A549 (cell line): ENCODE data around the gene PDLIM5. TPM values are rescaled to one million over a fixed set of nuclear protein-coding genes. Genes with fewer than 3 reads are reported as not detected.
"Not testable (repeated sequence)": the region's sequence is repeated elsewhere in the genome, so short reads cannot be mapped to it uniquely, and the experiment has no call there.

Experiments used
- ATAC-seq, 2 experiments: fragments of 200-7000 bp in 1 of 2; fragments of >200 bp in 1 of 2; cut with Nextera tagmentation in 1 of 2; cut with Tn5 transposase in 1 of 2; 3 replicates each; pipeline versions ENCODE4 v1.8.0 to v1.9.1; 2018 to 2020; ENCODE audit warnings: mild to moderate bottlenecking in 1 of 2, moderate library complexity in 1 of 2
- CTCF ChIA-PET: fragments of 300-600 bp; sonication (Branson Sonifier 250); formaldehyde crosslinking; extraction: SDS; loops from one replicate; lab custom pipeline; 2021; ENCODE audit warnings: antibody characterized with exemption, inconsistent platforms; lab: Yijun Ruan, JAX
- POLR2A ChIA-PET: fragments of 350-600 bp; formaldehyde crosslinking; extraction: SDS; loops from one replicate; lab custom pipeline; 2021; ENCODE audit warnings: antibody characterized with exemption, inconsistent platforms; lab: Yijun Ruan, JAX
- DNase-seq, 2 experiments: peaks; one replicate each; pipeline versions ENCODE4 v3.0.0 to v3.0.0-alpha.2; 2011 to 2016; ENCODE audit warnings: low read depth in 1 of 2, low spot score in 1 of 2
- FAIRE-seq: peaks from 2 replicates; lab custom pipeline; 2011; peaks lifted over from hg19 to GRCh38; lab: Jason Lieb, UNC
- H3K27ac ChIP-seq, 2 experiments: fragments of >200 bp; sonication (Bioruptor Twin); formaldehyde crosslinking; 3 replicates each; pipeline ENCODE4 v1.5.1; 2016 to 2017
- H3K4me1 ChIP-seq: fragments of >200 bp; sonication (Bioruptor Twin); formaldehyde crosslinking; 3 replicates; pipeline ENCODE4 v1.6.1; 2016
- H3K4me2 ChIP-seq: fragments of >200 bp; sonication (Bioruptor Twin); formaldehyde crosslinking; 3 replicates; pipeline ENCODE4 v1.6.1; 2016
- H3K4me3 ChIP-seq: fragments of >200 bp; sonication (Bioruptor Twin); formaldehyde crosslinking; 3 replicates; pipeline ENCODE4 v1.5.1; 2016
- H3K9me3 ChIP-seq: fragments of >200 bp; sonication (Bioruptor Twin); formaldehyde crosslinking; 3 replicates; pipeline ENCODE4 v1.6.1; 2016
- BCL3 ChIP-seq: fragments of >200 bp; sonication (Bioruptor Twin); formaldehyde crosslinking; IDR thresholded peaks from 3 replicates; pipeline ENCODE4 v1.6.1; 2016
- BHLHE40 ChIP-seq: IDR thresholded peaks from 2 replicates; pipeline ENCODE4 v1.6.1; 2012; ENCODE audit warnings: low read depth, low read length, inconsistent platforms
- CBX8 ChIP-seq: fragments of 200-600 bp; sonication (generic); IDR thresholded peaks from 2 replicates; pipeline ENCODE4 v1.6.1; 2016
- CEBPB ChIP-seq, 2 experiments: fragments of >200 bp in 1 of 2; sonication (Bioruptor Twin) in 1 of 2; formaldehyde crosslinking in 1 of 2; IDR thresholded peaks; 2 replicates each; pipeline ENCODE4 v1.6.1; 2012 to 2016
- CHD2 ChIP-seq: fragments of 150-350 bp; IDR thresholded peaks from 2 replicates; pipeline ENCODE4 v1.6.1; 2014; ENCODE audit warnings: low read length; ENCODE audit not compliant: partially characterized antibody
- CHD4 ChIP-seq: fragments of 200-600 bp; sonication (generic); IDR thresholded peaks from 2 replicates; pipeline ENCODE4 v1.6.1; 2016; ENCODE audit warnings: antibody characterized with exemption, mild to moderate bottlenecking, borderline replicate concordance
- E2F6 ChIP-seq: IDR thresholded peaks from 2 replicates; pipeline ENCODE4 v1.6.1; 2012; ENCODE audit warnings: low read depth, borderline replicate concordance
- EHF ChIP-seq: fragments of 250-450 bp; sonication (Bioruptor Pico); IDR thresholded peaks from 2 replicates; pipeline ENCODE4 v1.5.0; 2020; ENCODE audit warnings: mild to moderate bottlenecking
- EHMT2 ChIP-seq: fragments of 200-600 bp; sonication (generic); IDR thresholded peaks from 2 replicates; pipeline ENCODE4 v1.6.1; 2016; ENCODE audit warnings: antibody characterized with exemption, low read depth, mild to moderate bottlenecking, moderate library complexity
- EP300 ChIP-seq, 2 experiments: fragments of >200 bp; sonication (Bioruptor Twin); formaldehyde crosslinking; IDR thresholded peaks; 2 replicates in 1 of 2; 3 replicates in 1 of 2; pipeline ENCODE4 v1.6.1; 2016 to 2017
- FOSB ChIP-seq: fragments of 250-450 bp; sonication (Bioruptor Pico); IDR thresholded peaks from 2 replicates; pipeline ENCODE4 v1.5.0; 2020; ENCODE audit warnings: mild to moderate bottlenecking, moderate library complexity
- GATA3 ChIP-seq: IDR thresholded peaks from 2 replicates; pipeline ENCODE4 v1.6.1; 2012; ENCODE audit warnings: borderline replicate concordance
- HOXB5 ChIP-seq: fragments of 250-450 bp; sonication (Bioruptor Pico); IDR thresholded peaks from 2 replicates; pipeline ENCODE4 v1.5.0; 2020; ENCODE audit warnings: mild to moderate bottlenecking, moderate library complexity
- JUN ChIP-seq, 2 experiments: fragments of >200 bp; sonication (Bioruptor Twin); formaldehyde crosslinking; IDR thresholded peaks; 2 replicates in 1 of 2; 3 replicates in 1 of 2; pipeline ENCODE4 v1.6.1; 2016 to 2017
- JUNB ChIP-seq: fragments of >200 bp; sonication (Bioruptor Twin); formaldehyde crosslinking; IDR thresholded peaks from 2 replicates; pipeline ENCODE4 v1.6.1; 2016
- KDM1A ChIP-seq: fragments of 200-600 bp; sonication (generic); IDR thresholded peaks from 2 replicates; pipeline ENCODE4 v1.6.1; 2016; ENCODE audit warnings: low read depth, mild to moderate bottlenecking
- NPAS2 ChIP-seq: fragments of 250-450 bp; sonication (Bioruptor Pico); IDR thresholded peaks from 2 replicates; pipeline ENCODE4 v1.8.0; 2022; ENCODE audit warnings: mild to moderate bottlenecking, moderate library complexity, borderline replicate concordance
- PBX3 ChIP-seq: IDR thresholded peaks from 2 replicates; pipeline ENCODE4 v1.6.1; 2012
- PHF8 ChIP-seq: fragments of 200-600 bp; sonication (generic); IDR thresholded peaks from 2 replicates; pipeline ENCODE4 v1.6.1; 2016; ENCODE audit warnings: low read depth, mild to moderate bottlenecking, antibody characterized with exemption, moderate library complexity, borderline replicate concordance
- SMC3 ChIP-seq: fragments of >200 bp; sonication (Bioruptor Twin); formaldehyde crosslinking; IDR thresholded peaks from 3 replicates; pipeline ENCODE4 v1.6.1; 2018; ENCODE audit warnings: inconsistent platforms
- TP53 ChIP-seq: fragments of 250-450 bp; sonication (Bioruptor Pico); IDR thresholded peaks from 2 replicates; pipeline ENCODE4 v1.5.0; 2021; ENCODE audit warnings: mild to moderate bottlenecking, moderate library complexity
- WGBS: methylation state at CpG from one replicate; pipeline ENCODE4 v1.1.6; 2017; ENCODE audit errors: missing lambda C conversion rate; 5-methylcytosine and 5-hydroxymethylcytosine counted together
- polyA plus RNA-seq, 4 experiments: library from polyadenylated mRNA; depleted of rRNA in 3 of 4; stranded (reverse); fragments of >200 nt; fragmentation: RNase III in 1 of 4; extraction: RNeasy Plus Mini Kit Qiagen cat#74134 plus additional on column Dnase treatment in 1 of 4; gene quantifications; 2 replicates in 3 of 4; 3 replicates in 1 of 4; pipeline ENCODE4 v1.2.3, GENCODE V29; 2011 to 2017
- TF ChIP-seq, protein P1 (sequence below): fragments of 450-650 bp; IDR thresholded peaks from 2 replicates; pipeline ENCODE4 v1.6.1; 2014; ENCODE audit warnings: antibody characterized with exemption
- TF ChIP-seq, protein P2 (sequence below): fragments of 250-450 bp; sonication (Bioruptor Pico); IDR thresholded peaks from 2 replicates; pipeline ENCODE4 v1.5.0; 2020; ENCODE audit warnings: low read depth, mild to moderate bottlenecking, moderate library complexity

PDLIM5 gene
- polyA plus RNA-seq, 2 of the 4 experiments (the other 2 are of a cell fraction), result 54.2 to 242 TPM

GRCh38 chr4:94551643-94552564 is 100.2 kb downstream of the PDLIM5 start:
- WGBS, result 96% methylated on average over 3 of the region's 3 CpGs
- DNase-seq (no peak), FAIRE-seq (no peak), ATAC-seq (no peak)
- Histone ChIP-seq H3K4me3 (no peak overlapping the region), H3K9me3 (no peaks in the 10 kb centered on the region), H3K4me1 (peaks cover 30% of the 10 kb centered on the region), H3K27ac (no peak overlapping the region), H3K4me2 (no peak overlapping the region)
- ChIA-PET POLR2A (no interaction called here), CTCF (interaction anchor here (0.6 kb wide), 1 partner anchor 15 kb away, joined by 3 read pairs; no protein-coding TSS in a partner anchor)
- TF ChIP-seq PBX3 (no peak), KDM1A (no peak), SMC3 (no peak), CEBPB (IDR thresholded peaks at IDR 0.05) (no peak), TP53 (CRISPR knock-in tag) (no peak), PHF8 (no peak), EHMT2 (no peak), CBX8 (no peak), E2F6 (no peak), JUN (IDR thresholded peaks at IDR 0.05) (no peak), HOXB5 (no peak), GATA3 (no peak)
- TF ChIP-seq, protein P1, sequence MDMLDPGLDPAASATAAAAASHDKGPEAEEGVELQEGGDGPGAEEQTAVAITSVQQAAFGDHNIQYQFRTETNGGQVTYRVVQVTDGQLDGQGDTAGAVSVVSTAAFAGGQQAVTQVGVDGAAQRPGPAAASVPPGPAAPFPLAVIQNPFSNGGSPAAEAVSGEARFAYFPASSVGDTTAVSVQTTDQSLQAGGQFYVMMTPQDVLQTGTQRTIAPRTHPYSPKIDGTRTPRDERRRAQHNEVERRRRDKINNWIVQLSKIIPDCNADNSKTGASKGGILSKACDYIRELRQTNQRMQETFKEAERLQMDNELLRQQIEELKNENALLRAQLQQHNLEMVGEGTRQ, result no peak

DNA sequence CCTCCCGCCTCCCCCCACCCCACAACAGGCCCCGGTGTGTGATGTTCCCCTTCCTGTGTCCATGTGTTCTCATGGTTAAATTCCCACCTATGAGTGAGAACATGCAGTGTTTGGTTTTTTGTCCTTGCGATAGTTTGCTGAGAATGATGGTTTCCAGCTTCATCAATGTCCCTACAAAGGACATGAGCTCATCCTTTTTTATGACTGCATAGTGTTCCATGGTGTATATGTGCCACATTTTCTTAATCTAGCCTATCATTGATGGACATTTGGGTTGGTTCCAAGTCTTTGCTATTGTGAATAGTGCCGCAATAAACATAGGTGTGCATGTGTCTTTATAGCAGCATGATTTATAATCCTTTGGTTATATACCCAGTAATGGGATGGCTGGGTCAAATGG is 104.3 kb downstream of the PDLIM5 start:
- ATAC-seq, H3K4me2 ChIP-seq, FAIRE-seq, DNase-seq, POLR2A ChIA-PET, CTCF ChIA-PET, H3K27ac ChIP-seq, H3K4me3 ChIP-seq, H3K9me3 ChIP-seq: not testable (repeated sequence)
- 100% methylated on average over 2 of the region's 4 CpGs for WGBS
- peaks cover 11% of the 10 kb centered on the region for H3K4me1 ChIP-seq

GRCh38 chr4:94557632-94558031 is 105.9 kb downstream of the PDLIM5 start:
- H3K4me3 ChIP-seq, DNase-seq, ATAC-seq, H3K27ac ChIP-seq, H3K9me3 ChIP-seq, FAIRE-seq, H3K4me2 ChIP-seq, POLR2A ChIA-PET, CTCF ChIA-PET: not testable (repeated sequence)
- peaks cover 25% of the 10 kb centered on the region for H3K4me1 ChIP-seq
- 67% methylated on average over 1 of the region's 1 CpG for WGBS

DNA sequence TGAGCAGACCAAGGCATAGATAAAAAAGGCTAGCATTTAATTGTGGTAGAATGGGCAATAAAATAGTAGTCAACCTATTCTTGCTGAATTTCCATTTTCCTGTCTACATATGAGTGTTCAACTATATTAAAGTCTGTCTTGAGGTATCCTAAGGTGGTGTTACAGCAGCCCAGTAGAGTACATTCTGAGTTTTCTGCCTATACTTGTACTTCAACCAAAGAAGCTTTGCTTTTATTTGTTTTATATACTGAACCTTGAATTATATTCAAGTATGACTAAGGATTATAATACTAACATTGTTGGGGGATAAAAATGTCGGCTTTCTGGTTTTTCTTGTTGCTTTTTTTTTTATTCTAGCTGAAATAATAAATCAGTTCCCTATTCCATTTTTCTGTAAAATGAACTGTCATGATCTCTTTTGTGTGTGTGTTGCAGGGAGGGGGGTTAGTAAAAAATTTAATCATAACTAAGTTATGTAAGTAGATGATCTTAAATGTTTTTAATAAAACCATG is 106.7 kb downstream of the PDLIM5 start:
- 72% methylated on average over 1 of the region's 1 CpG for whole genome bisulfite sequencing
- POLR2A ChIA-PET, result no interaction called here
- peaks cover 25% of the 10 kb centered on the region for H3K4me1 ChIP-seq
- no peak overlapping the region for H3K27ac ChIP-seq
- no peaks in the 10 kb centered on the region for H3K9me3 ChIP-seq
- H3K4me2 ChIP-seq, result no peak overlapping the region
- CTCF ChIA-PET, result no interaction called here
- ATAC-seq (no peak), DNase-seq (no peak), FAIRE-seq (no peak)
- TF ChIP-seq JUNB (no peak), NPAS2 (CRISPR knock-in tag) (no peak), CHD4 (no peak), BHLHE40 (no peak), EP300 (IDR thresholded peaks at IDR 0.05) (no peak), BCL3 (no peak), EHF (CRISPR knock-in tag) (no peak), PBX3 (no peak), CHD2 (no peak), GATA3 (no peak), FOSB (no peak)
- TF ChIP-seq, protein P2, sequence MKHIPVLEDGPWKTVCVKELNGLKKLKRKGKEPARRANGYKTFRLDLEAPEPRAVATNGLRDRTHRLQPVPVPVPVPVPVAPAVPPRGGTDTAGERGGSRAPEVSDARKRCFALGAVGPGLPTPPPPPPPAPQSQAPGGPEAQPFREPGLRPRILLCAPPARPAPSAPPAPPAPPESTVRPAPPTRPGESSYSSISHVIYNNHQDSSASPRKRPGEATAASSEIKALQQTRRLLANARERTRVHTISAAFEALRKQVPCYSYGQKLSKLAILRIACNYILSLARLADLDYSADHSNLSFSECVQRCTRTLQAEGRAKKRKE (CRISPR knock-in tag), result no peak
- H3K4me3 ChIP-seq, result no peak overlapping the region
